Astrocyte (in vitro differentiated cells and primary cell): ENCODE results near the gene PYGM.

Source experiments
- EZH2 ChIP-seq: IDR thresholded peaks from 2 replicates; pipeline ENCODE4 v1.6.1; 2012; ENCODE audit warnings: mild to moderate bottlenecking, low read length, inconsistent platforms; ENCODE audit not compliant: insufficient read depth
- TF ChIP-seq, protein P1 (sequence below): IDR thresholded peaks from 2 replicates; pipeline ENCODE4 v1.5.1; 2011; ENCODE audit warnings: low read depth, mild to moderate bottlenecking, inconsistent platforms, low read length, moderate library complexity; ENCODE audit not compliant: insufficient read depth

GRCh38 chr11:64776875-64777274, 17.1 kb upstream of the PYGM start:
- TF ChIP-seq, protein P1, sequence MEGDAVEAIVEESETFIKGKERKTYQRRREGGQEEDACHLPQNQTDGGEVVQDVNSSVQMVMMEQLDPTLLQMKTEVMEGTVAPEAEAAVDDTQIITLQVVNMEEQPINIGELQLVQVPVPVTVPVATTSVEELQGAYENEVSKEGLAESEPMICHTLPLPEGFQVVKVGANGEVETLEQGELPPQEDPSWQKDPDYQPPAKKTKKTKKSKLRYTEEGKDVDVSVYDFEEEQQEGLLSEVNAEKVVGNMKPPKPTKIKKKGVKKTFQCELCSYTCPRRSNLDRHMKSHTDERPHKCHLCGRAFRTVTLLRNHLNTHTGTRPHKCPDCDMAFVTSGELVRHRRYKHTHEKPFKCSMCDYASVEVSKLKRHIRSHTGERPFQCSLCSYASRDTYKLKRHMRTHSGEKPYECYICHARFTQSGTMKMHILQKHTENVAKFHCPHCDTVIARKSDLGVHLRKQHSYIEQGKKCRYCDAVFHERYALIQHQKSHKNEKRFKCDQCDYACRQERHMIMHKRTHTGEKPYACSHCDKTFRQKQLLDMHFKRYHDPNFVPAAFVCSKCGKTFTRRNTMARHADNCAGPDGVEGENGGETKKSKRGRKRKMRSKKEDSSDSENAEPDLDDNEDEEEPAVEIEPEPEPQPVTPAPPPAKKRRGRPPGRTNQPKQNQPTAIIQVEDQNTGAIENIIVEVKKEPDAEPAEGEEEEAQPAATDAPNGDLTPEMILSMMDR: no peak
- TF ChIP-seq EZH2: no peak
